LHCN-M2 (cell line): ENCODE measurements around the gene COL18A1. TPM values are rescaled to one million over a fixed set of nuclear protein-coding genes. Genes with fewer than 3 reads are reported as not detected.

ENCODE experiments used
- DNase-seq: peaks from one replicate; pipeline ENCODE4 v3.0.0-alpha.2; 2012; ENCODE audit warnings: low read depth
- total RNA-seq: library from RNA; depleted of rRNA; stranded (reverse); fragments of >200 nt; gene quantifications from 2 replicates; pipeline ENCODE4 v1.2.3, GENCODE V29; 2014

The COL18A1 gene
- total RNA-seq, 1 experiment from 2014 or later, result 54.2 TPM

- no peak for DNase-seq
Measured at GRCh38 chr21:45383111-45383614, 21.8 kb upstream of the COL18A1 start.

GRCh38 chr21:45383615-45384201 lies 21.3 kb upstream of the COL18A1 start:
- no peak for DNase-seq

- DNase-seq, result no peak
Measured at GRCh38 chr21:45384656-45385548, 20.1 kb upstream of the COL18A1 start.

GRCh38 chr21:45385549-45386050 lies 19.4 kb upstream of the COL18A1 start:
- DNase-seq, result no peak

GRCh38 chr21:45386336-45386727 lies 18.6 kb upstream of the COL18A1 start:
- no peak for DNase-seq

GRCh38 chr21:45386728-45387371 lies 18.1 kb upstream of the COL18A1 start:
- DNase-seq, result peak; percentile 94

- no peak for DNase-seq
Measured at GRCh38 chr21:45387506-45387905, 17.5 kb upstream of the COL18A1 start.

GRCh38 chr21:45388011-45388521 lies 16.9 kb upstream of the COL18A1 start:
- DNase-seq, result no peak

GRCh38 chr21:45388611-45389296 lies 16.2 kb upstream of the COL18A1 start:
- DNase-seq, result no peak

GRCh38 chr21:45390121-45390751 lies 14.7 kb upstream of the COL18A1 start:
- DNase-seq, result no peak

- DNase-seq, result no peak
Measured at GRCh38 chr21:45390831-45391742, 13.9 kb upstream of the COL18A1 start.

- no peak for DNase-seq
Measured at GRCh38 chr21:45391743-45392572, 13.0 kb upstream of the COL18A1 start.

- DNase-seq, result no peak
Measured at GRCh38 chr21:45392573-45392971, 12.4 kb upstream of the COL18A1 start.

- DNase-seq, result no peak
Measured at GRCh38 chr21:45393021-45393420, 11.9 kb upstream of the COL18A1 start.

GRCh38 chr21:45393833-45394638 lies 10.9 kb upstream of the COL18A1 start:
- DNase-seq, result no peak

GRCh38 chr21:45396620-45396995 lies 8.4 kb upstream of the COL18A1 start:
- DNase-seq, result no peak

GRCh38 chr21:45397381-45397780 lies 7.6 kb upstream of the COL18A1 start:
- no peak for DNase-seq

GRCh38 chr21:45401054-45401518 lies 3.9 kb upstream of the COL18A1 start:
- no peak for DNase-seq
